Stomach (tissue), 4 donors: ENCODE results near the gene BCAS3.

ENCODE experiments used
- EP300 ChIP-seq: sonication (generic); formaldehyde crosslinking; IDR thresholded peaks from one replicate; pipeline ENCODE4 v1.6.1; 2017; ENCODE audit warnings: antibody characterized with exemption
- POLR2A ChIP-seq, 4 donors: fragments of 450-650 bp; IDR thresholded peaks; one replicate each; pipeline ENCODE4 v1.6.1; 2016; ENCODE audit warnings: antibody characterized with exemption in 4 of 4, control low read depth in 2 of 4, mild to moderate bottlenecking in 1 of 4, moderate library complexity in 1 of 4
- TF ChIP-seq, protein P1 (sequence below), 7 experiments: fragments of 450-650 bp in 4 of 7; fragments of 200-600 bp in 3 of 7; sonication (generic) in 3 of 7; IDR thresholded peaks; one replicate each; pipeline ENCODE4 v1.5.1; 2016 to 2019; ENCODE audit warnings: antibody characterized with exemption in 7 of 7, control low read depth in 2 of 7, mild to moderate bottlenecking in 1 of 7

DNA sequence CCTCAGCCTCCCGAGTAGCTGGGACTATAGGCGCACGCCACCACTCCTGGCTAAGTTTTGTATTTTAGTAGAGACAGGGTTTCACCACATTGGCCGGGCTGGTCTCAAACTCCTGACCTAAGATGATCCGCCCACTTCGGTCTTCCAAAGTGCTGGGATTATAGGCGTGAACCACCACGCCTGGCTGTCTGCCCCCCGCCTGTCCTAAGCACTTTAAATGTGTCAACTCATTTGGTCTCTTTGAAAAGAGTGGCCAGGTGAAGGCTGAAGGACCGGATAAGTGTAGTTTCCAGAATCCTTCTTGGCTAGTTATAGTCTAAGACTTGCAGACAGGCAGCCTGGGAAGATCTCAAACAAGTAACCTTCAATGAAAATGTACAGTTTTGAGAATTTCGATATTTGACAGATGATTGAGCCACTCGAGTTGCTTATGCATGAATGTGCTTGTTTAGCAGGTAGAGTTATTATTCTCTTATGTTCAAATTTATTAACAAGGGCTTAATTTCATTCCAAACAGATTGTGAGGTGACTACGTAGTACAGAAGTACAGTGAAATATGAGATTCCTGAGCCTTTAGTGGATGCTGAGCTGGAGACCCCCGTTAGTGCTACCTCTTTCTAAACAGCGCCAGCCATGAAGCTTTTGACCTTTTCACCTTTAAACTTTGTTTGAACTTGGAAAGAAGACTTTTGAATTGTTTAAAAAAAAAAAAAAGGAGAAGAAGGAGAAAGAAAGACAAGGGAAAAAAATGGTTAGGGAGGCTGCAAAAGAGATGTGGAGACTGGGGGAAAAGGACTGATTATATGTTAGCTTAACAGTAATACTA lies 557.6 kb downstream of the BCAS3 start:
- no peak for TF ChIP-seq POLR2A (IDR thresholded peaks at IDR 0.05)
- TF ChIP-seq, protein P1, sequence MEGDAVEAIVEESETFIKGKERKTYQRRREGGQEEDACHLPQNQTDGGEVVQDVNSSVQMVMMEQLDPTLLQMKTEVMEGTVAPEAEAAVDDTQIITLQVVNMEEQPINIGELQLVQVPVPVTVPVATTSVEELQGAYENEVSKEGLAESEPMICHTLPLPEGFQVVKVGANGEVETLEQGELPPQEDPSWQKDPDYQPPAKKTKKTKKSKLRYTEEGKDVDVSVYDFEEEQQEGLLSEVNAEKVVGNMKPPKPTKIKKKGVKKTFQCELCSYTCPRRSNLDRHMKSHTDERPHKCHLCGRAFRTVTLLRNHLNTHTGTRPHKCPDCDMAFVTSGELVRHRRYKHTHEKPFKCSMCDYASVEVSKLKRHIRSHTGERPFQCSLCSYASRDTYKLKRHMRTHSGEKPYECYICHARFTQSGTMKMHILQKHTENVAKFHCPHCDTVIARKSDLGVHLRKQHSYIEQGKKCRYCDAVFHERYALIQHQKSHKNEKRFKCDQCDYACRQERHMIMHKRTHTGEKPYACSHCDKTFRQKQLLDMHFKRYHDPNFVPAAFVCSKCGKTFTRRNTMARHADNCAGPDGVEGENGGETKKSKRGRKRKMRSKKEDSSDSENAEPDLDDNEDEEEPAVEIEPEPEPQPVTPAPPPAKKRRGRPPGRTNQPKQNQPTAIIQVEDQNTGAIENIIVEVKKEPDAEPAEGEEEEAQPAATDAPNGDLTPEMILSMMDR (IDR thresholded peaks at IDR 0.05): no peak
- TF ChIP-seq EP300: no peak
